GM19193 (cell line): ENCODE results near the gene TMEM178B.

Source experiments
- POLR2A ChIP-seq: IDR thresholded peaks from 4 replicates; pipeline ENCODE4 v1.6.1; 2011; ENCODE audit not compliant: insufficient read depth, insufficient read length; ENCODE audit errors: extremely low read depth

TMEM178B gene

GRCh38 chr7:141495057-141495456, 421.2 kb downstream of the TMEM178B start:
- no peak for TF ChIP-seq POLR2A

GRCh38 chr7:141497391-141497790, 423.5 kb downstream of the TMEM178B start:
- TF ChIP-seq POLR2A: no peak

- no peak for TF ChIP-seq POLR2A
Measured at GRCh38 chr7:141500608-141501007, 426.7 kb downstream of the TMEM178B start.

GRCh38 chr7:141501451-141501850, 427.6 kb downstream of the TMEM178B start:
- no peak for TF ChIP-seq POLR2A

GRCh38 chr7:141511316-141511675, 437.4 kb downstream of the TMEM178B start:
- TF ChIP-seq POLR2A: no peak

GRCh38 chr7:141511676-141512396, 438.0 kb downstream of the TMEM178B start:
- no peak for TF ChIP-seq POLR2A

- no peak for TF ChIP-seq POLR2A
Measured at GRCh38 chr7:141512597-141512996, 438.7 kb downstream of the TMEM178B start.

- no peak for TF ChIP-seq POLR2A
Measured at GRCh38 chr7:141513720-141514119, 439.9 kb downstream of the TMEM178B start.

- no peak for TF ChIP-seq POLR2A
Measured at GRCh38 chr7:141515941-141516340, 442.1 kb downstream of the TMEM178B start.

GRCh38 chr7:141519623-141520022, 445.8 kb downstream of the TMEM178B start:
- no peak for TF ChIP-seq POLR2A

GRCh38 chr7:141522657-141523342, 448.9 kb downstream of the TMEM178B start:
- no peak for TF ChIP-seq POLR2A

GRCh38 chr7:141525973-141526514, 452.2 kb downstream of the TMEM178B start:
- TF ChIP-seq POLR2A: no peak

- no peak for TF ChIP-seq POLR2A
Measured at GRCh38 chr7:141527076-141527475, 453.2 kb downstream of the TMEM178B start.

- TF ChIP-seq POLR2A: no peak
Measured at GRCh38 chr7:141528399-141528798, 454.5 kb downstream of the TMEM178B start.
